Measurements from ENCODE around the gene SEC24C.

The SEC24C gene

GRCh38 chr10:73797324-73798025 lies 53.3 kb downstream of the SEC24C start:
- DNase-seq: no peak

GRCh38 chr10:73798087-73798486 lies 53.9 kb downstream of the SEC24C start:
- DNase-seq: no peak

DNA sequence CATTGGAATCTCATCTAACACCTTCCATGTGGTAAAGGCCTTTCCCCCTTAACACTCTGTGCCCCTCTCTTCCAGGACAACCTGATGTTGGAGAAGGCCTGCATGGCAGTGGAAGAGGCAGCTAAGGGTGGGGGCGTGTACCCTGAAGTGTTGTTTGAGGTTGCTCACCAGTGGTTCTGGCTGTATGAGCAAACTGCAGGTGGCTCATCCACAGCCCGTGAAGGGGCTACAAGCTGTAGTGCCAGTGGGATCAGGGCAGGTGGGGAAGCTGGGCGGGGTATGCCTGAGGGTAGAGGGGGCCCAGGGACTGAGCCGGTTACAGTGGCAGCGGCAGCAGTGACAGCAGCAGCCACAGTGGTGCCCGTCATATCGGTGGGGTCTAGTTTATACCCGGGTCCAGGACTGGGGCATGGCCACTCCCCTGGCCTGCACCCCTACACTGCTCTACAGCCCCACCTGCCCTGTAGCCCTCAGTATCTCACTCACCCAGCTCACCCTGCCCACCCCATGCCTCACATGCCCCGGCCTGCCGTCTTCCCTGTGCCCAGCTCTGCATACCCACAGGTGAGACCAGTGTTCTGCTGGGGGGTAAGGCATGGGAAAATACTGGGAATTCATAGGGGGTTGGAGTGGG lies 54.9 kb downstream of the SEC24C start:
- no peak for DNase-seq

DNA sequence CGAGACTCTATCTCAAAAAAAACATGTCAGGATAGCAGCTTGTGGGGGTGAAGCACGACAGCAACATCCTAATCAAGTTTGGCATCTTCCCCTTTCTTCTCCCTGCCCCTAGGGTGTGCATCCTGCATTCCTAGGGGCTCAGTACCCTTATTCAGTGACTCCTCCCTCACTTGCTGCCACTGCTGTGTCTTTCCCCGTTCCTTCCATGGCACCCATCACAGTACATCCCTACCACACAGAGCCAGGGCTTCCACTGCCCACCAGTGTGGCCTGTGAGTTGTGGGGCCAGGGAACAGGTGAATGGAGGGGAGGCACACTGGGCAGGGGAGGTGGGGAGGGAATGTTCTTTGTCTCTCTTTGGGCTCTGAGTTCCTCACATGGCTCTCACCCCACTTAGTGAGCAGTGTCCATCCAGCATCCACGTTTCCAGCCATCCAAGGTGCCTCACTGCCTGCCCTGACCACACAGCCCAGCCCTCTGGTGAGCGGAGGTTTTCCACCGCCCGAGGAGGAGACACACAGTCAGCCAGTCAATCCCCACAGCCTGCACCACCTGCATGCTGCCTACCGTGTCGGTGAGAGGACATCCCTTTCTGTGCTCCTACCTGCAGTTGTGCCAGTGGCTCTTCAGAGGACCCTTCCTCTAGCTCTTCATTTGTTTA lies 55.9 kb downstream of the SEC24C start:
- no peak for DNase-seq

- no peak for DNase-seq
Observed at GRCh38 chr10:73800560-73801252, 56.5 kb downstream of the SEC24C start.

GRCh38 chr10:73801253-73801590 lies 57.0 kb downstream of the SEC24C start:
- DNase-seq: no peak

DNA sequence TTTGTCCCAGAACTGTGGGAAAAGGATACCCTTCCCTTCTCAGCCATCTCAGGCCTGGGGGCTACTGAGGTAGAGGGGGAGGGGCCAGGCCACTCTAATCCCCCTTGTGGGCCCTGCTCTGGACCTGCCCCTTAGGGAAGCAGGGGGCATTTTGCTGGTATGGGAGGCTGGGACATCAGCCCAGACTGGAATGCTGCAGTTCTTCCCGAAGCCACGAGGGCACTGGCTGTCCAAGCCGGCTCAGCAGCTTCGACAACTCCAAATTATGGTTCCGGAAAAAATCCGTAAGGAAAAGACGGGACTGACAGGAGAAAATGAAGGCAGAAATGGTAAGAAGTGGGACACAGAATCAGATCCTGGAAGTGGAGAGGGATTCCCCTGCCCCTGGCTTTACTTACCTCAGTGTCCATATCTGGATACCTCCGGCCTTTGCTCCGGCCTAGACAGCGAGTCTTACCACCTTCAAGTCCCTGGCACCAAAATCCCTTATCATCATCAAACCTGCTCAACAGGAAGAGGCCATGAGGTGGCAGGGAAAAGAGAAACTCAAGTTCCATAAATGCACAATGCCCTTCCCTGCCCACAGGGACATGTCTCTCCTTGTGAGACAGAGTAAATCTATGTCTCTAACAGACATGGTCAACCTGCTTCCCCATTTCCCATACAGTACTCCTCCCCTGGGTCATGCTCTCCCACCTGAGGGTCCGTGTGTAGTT lies 58.3 kb downstream of the SEC24C start:
- DNase-seq: no peak

DNA sequence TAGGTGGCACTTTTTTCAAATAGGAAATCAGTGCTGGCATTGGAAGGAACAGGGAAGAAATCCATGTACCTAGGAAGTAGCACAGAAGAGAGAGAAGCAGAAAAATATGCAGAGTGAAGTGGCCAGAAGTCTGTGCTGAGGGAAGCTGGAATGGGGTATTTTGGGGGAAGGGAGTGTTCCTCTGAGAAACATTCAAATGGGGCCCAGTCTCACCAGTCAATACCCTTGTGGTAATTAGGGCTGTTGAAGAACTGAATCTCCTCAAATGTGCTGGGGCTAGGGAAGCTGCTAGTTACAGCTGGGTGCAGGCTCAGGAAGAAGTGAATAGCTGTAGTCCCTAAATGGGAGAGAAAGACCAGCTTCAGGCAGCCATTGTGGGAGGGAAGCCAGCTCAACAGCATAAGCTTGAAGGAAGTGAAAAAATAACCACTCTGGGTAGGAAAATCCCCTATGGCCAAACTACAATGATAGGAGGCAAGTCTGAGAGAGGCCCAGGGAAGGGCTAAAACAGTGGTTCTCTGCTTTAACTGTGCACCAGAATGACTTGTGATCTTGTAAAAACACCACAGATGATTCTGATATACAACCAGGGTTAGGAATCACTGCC lies 59.6 kb downstream of the SEC24C start:
- no peak for DNase-seq

GRCh38 chr10:73806176-73806950 lies 62.2 kb downstream of the SEC24C start:
- DNase-seq: no peak

DNA sequence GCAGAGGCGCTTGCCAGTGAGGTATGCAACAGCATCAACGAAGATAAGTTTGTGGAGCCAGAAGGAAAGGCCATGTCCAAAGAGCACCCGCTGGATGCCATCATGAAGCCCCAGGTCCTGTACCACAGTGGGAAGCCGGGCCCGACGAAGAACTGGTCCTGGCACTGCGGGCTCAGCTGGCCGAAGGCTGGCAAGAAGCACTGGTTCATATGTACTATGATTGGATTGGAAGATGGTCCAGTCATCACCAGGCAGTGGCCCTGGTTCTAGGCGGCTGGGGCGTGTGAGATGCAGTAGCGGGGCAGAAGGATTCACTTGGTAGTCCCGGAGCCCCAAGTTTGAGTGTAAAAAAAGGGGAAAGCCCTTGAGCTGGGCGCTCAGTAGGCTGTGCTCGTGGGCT lies 63.3 kb downstream of the SEC24C start:
- no peak for DNase-seq

DNA sequence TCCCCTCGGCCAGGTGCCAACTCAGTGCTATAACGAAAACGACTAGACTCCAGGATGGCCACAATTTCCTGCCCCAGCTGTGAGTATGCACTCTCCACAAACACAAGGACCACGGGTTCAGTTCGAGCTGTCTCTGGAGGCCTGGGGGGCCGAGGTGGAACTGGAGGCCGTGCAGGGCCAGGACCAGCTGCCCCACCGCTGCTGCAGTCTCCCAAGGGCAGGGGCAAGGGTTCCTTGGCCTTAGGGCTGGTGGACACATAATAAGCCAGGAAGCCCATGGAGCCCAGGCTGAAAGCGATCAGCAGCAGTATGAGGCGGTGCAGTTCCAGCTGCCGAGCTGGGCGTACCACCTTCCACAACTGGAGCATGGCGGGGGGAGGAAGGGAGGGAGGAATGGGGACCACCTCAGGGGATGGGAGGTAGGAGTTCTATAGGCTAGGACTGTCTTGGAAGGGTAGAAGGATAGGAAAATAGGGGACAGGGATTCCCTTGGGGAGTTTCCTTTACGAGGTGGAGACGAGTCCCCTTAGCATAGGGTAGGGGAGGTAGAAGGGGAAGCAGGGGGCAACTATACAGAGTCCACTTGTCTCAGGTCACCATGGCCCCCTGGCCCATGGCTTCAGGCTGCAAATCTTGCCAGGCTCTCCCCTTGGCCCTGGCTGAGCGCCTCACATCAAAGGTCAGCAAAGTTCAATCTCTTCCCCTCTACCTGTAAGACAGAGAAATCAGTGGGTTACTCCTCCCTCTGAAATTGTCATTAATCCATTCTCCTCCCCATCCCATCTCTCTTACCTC lies 64.0 kb downstream of the SEC24C start:
- DNase-seq: no peak

DNA sequence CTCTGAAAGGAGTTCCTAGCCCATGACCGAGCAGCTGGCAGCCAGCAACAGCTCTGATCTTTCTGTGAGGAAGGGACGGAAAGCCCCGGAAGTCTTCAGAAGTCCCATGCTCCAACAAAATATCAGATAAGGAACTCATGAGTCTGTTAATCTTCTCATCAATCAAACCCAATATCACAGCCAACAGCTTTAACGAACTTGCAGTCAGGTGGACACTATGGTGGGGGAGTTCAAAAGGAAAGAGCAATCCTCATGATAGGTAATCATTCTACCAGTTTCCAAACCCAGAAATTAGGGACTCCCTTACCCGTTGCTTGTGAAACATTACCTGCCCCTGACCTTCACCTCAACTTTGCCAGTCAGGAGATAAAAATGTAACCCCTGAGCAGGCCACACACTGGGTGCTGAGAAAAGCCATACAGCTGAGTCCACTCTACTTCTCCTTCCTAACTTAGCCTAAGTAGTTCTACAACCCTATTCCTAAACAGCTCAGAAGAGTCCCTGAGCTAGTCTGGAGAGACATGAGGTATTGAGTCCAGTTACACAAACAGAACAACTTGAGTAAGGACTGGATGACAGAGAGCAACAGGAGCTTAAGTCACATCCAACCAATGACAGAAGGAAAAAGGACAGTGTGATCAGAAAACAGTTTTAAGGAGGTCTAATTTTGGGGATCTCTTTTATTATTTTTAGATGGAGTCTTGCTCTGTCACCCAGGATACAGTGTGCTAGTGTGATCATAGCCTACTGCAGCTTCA lies 65.1 kb downstream of the SEC24C start:
- no peak for DNase-seq

DNA sequence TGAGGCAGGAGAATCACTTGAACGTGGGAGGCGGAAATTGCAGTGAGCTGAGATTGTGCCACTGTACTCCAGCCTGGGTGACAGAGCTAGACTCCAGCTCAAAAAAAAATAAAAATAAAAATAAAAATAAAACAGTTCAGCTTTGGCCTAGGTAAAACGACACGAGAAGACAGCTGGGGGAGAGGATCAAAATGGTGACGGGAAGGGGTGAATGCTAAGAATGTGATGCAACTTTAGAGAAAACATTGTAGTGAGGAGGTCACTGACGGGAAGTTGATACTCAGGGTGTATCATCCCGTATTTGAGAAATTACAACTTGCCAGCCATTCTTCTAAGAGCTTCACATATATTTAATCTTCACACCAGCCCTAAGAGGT lies 66.2 kb downstream of the SEC24C start:
- DNase-seq: no peak

- no peak for DNase-seq
Observed at GRCh38 chr10:73810735-73811465, 66.7 kb downstream of the SEC24C start.

- no peak for DNase-seq
Observed at GRCh38 chr10:73812657-73813056, 68.5 kb downstream of the SEC24C start.

DNA sequence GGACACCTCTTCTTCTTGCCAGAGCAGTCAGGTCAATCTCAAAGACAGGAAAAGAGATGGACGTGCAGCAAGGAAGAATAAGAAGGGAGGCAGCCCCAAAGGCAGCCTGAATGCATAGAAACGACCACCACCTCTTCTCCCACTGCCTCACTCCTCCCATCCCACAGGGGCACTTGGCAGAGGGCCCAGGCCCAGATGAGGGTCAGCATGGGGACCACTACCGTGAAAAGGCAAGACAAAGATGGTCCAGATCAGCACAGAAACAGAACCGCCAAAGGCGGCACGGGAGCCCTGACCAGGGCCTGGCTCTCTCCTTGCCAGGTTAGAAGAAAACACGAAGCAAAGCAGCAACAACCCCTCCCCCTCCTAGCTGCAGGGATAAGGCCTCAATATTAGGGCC lies 69.2 kb downstream of the SEC24C start:
- DNase-seq: no peak

DNA sequence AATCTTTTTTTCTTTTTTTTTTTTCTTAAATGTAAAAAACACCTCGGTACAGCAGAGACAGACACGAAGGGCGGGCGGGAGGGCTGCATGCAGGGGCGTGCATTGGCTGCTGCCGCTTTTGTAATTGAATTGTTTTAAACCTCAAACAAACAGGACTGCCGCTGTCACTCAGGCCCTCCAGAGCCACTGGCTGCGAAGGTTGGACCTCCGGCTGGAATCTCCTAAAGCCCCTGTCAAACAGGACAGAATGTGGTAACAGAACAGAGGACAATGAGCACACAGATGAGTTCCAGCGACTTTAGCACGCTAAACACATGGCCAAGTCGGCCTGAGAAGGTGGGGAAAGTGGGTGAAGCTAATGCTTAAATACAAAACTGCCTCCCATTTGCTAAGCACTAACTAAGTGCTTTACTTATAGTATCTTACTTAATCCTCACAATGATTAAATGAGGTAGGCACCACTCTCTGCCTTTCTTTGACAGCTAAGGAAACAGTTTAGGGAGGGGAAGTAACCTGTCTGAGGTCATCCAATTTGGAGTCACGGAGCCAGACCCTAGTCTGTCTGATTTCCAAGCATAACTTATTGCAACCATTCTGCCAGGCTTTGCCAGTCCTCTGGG lies 70.2 kb downstream of the SEC24C start:
- no peak for DNase-seq

DNA sequence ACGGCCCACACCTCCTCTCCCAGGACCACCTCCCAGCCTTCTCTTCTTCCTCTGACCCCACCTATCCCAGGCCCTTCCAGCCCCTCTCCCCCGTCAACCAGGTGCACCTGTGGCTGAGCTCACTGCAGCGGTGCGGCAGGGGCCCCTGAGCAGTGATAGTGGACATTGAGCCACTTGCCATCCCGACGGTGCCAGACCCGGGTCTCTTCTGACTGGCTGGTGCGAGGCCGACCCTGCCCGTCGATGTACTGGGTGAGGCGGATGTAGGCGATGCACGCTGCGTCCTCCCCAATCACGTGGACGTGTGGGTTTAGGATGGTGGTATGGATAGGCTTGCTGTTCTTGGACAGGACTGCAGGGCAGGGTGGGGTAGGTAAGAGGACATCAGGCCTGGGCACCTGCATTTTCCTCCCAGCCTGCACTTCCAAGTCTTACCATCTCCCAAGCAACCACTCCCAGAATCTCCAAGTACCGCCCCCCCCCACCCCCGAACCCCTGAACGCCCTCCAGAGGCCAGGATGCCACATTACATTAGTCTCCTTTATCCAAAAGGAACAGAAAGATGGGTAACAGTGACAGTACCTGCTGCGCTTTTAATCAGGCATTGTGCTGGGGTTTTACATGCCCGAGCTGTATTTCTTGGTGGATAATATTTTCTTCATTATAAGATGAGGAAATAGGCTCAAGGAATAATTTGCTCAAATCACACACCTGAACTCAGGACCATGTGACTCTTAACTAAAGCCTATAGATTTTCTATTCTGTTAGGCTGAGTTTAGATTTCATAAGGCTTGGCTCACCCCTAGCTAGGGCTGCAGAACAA lies 70.9 kb downstream of the SEC24C start:
- DNase-seq: no peak
